Activated T-cell treated with anti-CD3 and anti-CD28 coated beads, Interleukin-2, amount 50 U/mL, for 24 hours (primary cell): Measurements from ENCODE around the gene TMEFF1.

Experiments used
- DNase-seq: peaks from one replicate; pipeline ENCODE4 v3.0.0-alpha.2; 2020
- H3K27ac Mint-ChIP-seq: 2 replicates; pipeline ENCODE4 v1.8.0; 2020; ENCODE audit warnings: mild to moderate bottlenecking, mixed read lengths
- H3K27me3 Mint-ChIP-seq: 2 replicates; pipeline ENCODE4 v1.8.0; 2020; ENCODE audit warnings: mixed read lengths
- H3K36me3 Mint-ChIP-seq: 2 replicates; pipeline ENCODE4 v1.8.0; 2020; ENCODE audit warnings: low read depth, mixed read lengths
- H3K4me1 Mint-ChIP-seq: 2 replicates; pipeline ENCODE4 v1.8.0; 2020; ENCODE audit warnings: low read depth, mixed read lengths
- H3K4me3 Mint-ChIP-seq: 2 replicates; pipeline ENCODE4 v1.8.0; 2020; ENCODE audit warnings: mild to moderate bottlenecking, moderate library complexity, mixed read lengths
- H3K9me3 Mint-ChIP-seq: 2 replicates; pipeline ENCODE4 v1.8.0; 2020; ENCODE audit warnings: mixed read lengths

Gene TMEFF1

GRCh38 chr9:100561256-100561655 lies 88.3 kb downstream of the TMEFF1 start:
- H3K27me3 Mint-ChIP-seq = no peaks in the 10 kb centered on the region
- no peaks in the 10 kb centered on the region for H3K9me3 Mint-ChIP-seq
- H3K27ac Mint-ChIP-seq = no peak overlapping the region
- H3K4me3 Mint-ChIP-seq = no peak overlapping the region
- H3K4me1 Mint-ChIP-seq = peaks cover 2% of the 10 kb centered on the region
- no peak for DNase-seq
- H3K36me3 Mint-ChIP-seq = no peaks in the 10 kb centered on the region

GRCh38 chr9:100567856-100568255 lies 94.9 kb downstream of the TMEFF1 start:
- no peaks in the 10 kb centered on the region for H3K36me3 Mint-ChIP-seq

GRCh38 chr9:100573655-100574260 lies 100.8 kb downstream of the TMEFF1 start:
- no peak for DNase-seq
- H3K4me1 Mint-ChIP-seq = no peaks in the 10 kb centered on the region
- H3K27me3 Mint-ChIP-seq = no peaks in the 10 kb centered on the region
- H3K9me3 Mint-ChIP-seq = no peaks in the 10 kb centered on the region
- no peak overlapping the region for H3K4me3 Mint-ChIP-seq
- no peaks in the 10 kb centered on the region for H3K36me3 Mint-ChIP-seq
- no peak overlapping the region for H3K27ac Mint-ChIP-seq

More at GRCh38 chr9:100567856-100568255, 94.9 kb downstream of the TMEFF1 start:
- Mint-ChIP-seq H3K4me3 (no peak overlapping the region), H3K27ac (no peak overlapping the region), H3K4me1 (no peaks in the 10 kb centered on the region), H3K9me3 (no peaks in the 10 kb centered on the region), H3K27me3 (no peaks in the 10 kb centered on the region)
- DNase-seq = no peak

GRCh38 chr9:100575006-100575405 lies 102.1 kb downstream of the TMEFF1 start:
- no peak overlapping the region for H3K4me3 Mint-ChIP-seq
- no peaks in the 10 kb centered on the region for H3K36me3 Mint-ChIP-seq
- no peak overlapping the region for H3K27ac Mint-ChIP-seq
- no peaks in the 10 kb centered on the region for H3K9me3 Mint-ChIP-seq
- H3K27me3 Mint-ChIP-seq = no peaks in the 10 kb centered on the region
- no peak for DNase-seq
- H3K4me1 Mint-ChIP-seq = no peaks in the 10 kb centered on the region

GRCh38 chr9:100575765-100576386 lies 102.9 kb downstream of the TMEFF1 start:
- Mint-ChIP-seq H3K4me1 (no peaks in the 10 kb centered on the region), H3K4me3 (no peak overlapping the region), H3K27ac (no peak overlapping the region), H3K9me3 (no peaks in the 10 kb centered on the region), H3K27me3 (no peaks in the 10 kb centered on the region), H3K36me3 (no peaks in the 10 kb centered on the region)
- no peak for DNase-seq

- Mint-ChIP-seq H3K27me3 (no peaks in the 10 kb centered on the region), H3K27ac (no peak within 1 kb of the TSS), H3K4me1 (no peaks in the 10 kb centered on the region), H3K9me3 (no peaks in the 10 kb centered on the region), H3K36me3 (no peaks in the 10 kb centered on the region), H3K4me3 (no peak within 1 kb of the TSS)
- DNase-seq = no peak
Observed at GRCh38 chr9:100577776-100578448, 105.0 kb downstream of the TMEFF1 start, which contains the start of gene CAVIN4. TSS of gene CAVIN4 (plus strand) at chr9:100578079. CDS start at chr9:100578144, 65 bp downstream.

- Mint-ChIP-seq H3K4me3 (no peak overlapping the region), H3K27ac (no peak overlapping the region), H3K4me1 (no peaks in the 10 kb centered on the region), H3K9me3 (no peaks in the 10 kb centered on the region), H3K27me3 (no peaks in the 10 kb centered on the region), H3K36me3 (no peaks in the 10 kb centered on the region)
- DNase-seq = no peak
Observed at GRCh38 chr9:100578610-100579009, 105.7 kb downstream of the TMEFF1 start.

GRCh38 chr9:100579665-100580064 lies 106.7 kb downstream of the TMEFF1 start:
- H3K9me3 Mint-ChIP-seq = no peaks in the 10 kb centered on the region
- no peaks in the 10 kb centered on the region for H3K4me1 Mint-ChIP-seq
- H3K36me3 Mint-ChIP-seq = no peaks in the 10 kb centered on the region
- H3K27me3 Mint-ChIP-seq = no peaks in the 10 kb centered on the region
- no peak overlapping the region for H3K27ac Mint-ChIP-seq
- no peak for DNase-seq
- no peak overlapping the region for H3K4me3 Mint-ChIP-seq

- Mint-ChIP-seq H3K4me1 (no peaks in the 10 kb centered on the region), H3K27me3 (no peaks in the 10 kb centered on the region), H3K9me3 (no peaks in the 10 kb centered on the region), H3K4me3 (no peak overlapping the region), H3K27ac (no peak overlapping the region), H3K36me3 (no peaks in the 10 kb centered on the region)
- no peak for DNase-seq
Observed at GRCh38 chr9:100580257-100580656, 107.3 kb downstream of the TMEFF1 start.

- no peak for DNase-seq
- Mint-ChIP-seq H3K27ac (no peak overlapping the region), H3K4me3 (no peak overlapping the region), H3K27me3 (no peaks in the 10 kb centered on the region), H3K9me3 (no peaks in the 10 kb centered on the region), H3K4me1 (no peaks in the 10 kb centered on the region), H3K36me3 (no peaks in the 10 kb centered on the region)
Observed at GRCh38 chr9:100581081-100581480, 108.1 kb downstream of the TMEFF1 start.

GRCh38 chr9:100581661-100582060 lies 108.7 kb downstream of the TMEFF1 start:
- no peaks in the 10 kb centered on the region for H3K4me1 Mint-ChIP-seq
- no peaks in the 10 kb centered on the region for H3K36me3 Mint-ChIP-seq
- no peak for DNase-seq
- no peaks in the 10 kb centered on the region for H3K27me3 Mint-ChIP-seq
- no peaks in the 10 kb centered on the region for H3K9me3 Mint-ChIP-seq
- no peak overlapping the region for H3K27ac Mint-ChIP-seq
- H3K4me3 Mint-ChIP-seq = no peak overlapping the region

GRCh38 chr9:100583014-100583802 lies 110.3 kb downstream of the TMEFF1 start:
- Mint-ChIP-seq H3K27ac (no peak overlapping the region), H3K27me3 (no peaks in the 10 kb centered on the region), H3K4me1 (no peaks in the 10 kb centered on the region), H3K4me3 (no peak overlapping the region), H3K36me3 (no peaks in the 10 kb centered on the region), H3K9me3 (no peaks in the 10 kb centered on the region)
- DNase-seq = no peak

GRCh38 chr9:100584951-100585350 lies 112.0 kb downstream of the TMEFF1 start:
- H3K9me3 Mint-ChIP-seq = no peaks in the 10 kb centered on the region

GRCh38 chr9:100586093-100586492 lies 113.1 kb downstream of the TMEFF1 start:
- no peaks in the 10 kb centered on the region for H3K36me3 Mint-ChIP-seq
- no peaks in the 10 kb centered on the region for H3K4me1 Mint-ChIP-seq
- H3K9me3 Mint-ChIP-seq = no peaks in the 10 kb centered on the region
- H3K4me3 Mint-ChIP-seq = no peak overlapping the region
- no peak overlapping the region for H3K27ac Mint-ChIP-seq
- H3K27me3 Mint-ChIP-seq = no peaks in the 10 kb centered on the region
- no peak for DNase-seq

More at GRCh38 chr9:100584951-100585350, 112.0 kb downstream of the TMEFF1 start:
- no peak overlapping the region for H3K27ac Mint-ChIP-seq
- no peaks in the 10 kb centered on the region for H3K4me1 Mint-ChIP-seq
- no peaks in the 10 kb centered on the region for H3K27me3 Mint-ChIP-seq
- no peak overlapping the region for H3K4me3 Mint-ChIP-seq
- no peak for DNase-seq
- no peaks in the 10 kb centered on the region for H3K36me3 Mint-ChIP-seq
